ENCODE data around the gene PRPF18.

The PRPF18 gene

DNA sequence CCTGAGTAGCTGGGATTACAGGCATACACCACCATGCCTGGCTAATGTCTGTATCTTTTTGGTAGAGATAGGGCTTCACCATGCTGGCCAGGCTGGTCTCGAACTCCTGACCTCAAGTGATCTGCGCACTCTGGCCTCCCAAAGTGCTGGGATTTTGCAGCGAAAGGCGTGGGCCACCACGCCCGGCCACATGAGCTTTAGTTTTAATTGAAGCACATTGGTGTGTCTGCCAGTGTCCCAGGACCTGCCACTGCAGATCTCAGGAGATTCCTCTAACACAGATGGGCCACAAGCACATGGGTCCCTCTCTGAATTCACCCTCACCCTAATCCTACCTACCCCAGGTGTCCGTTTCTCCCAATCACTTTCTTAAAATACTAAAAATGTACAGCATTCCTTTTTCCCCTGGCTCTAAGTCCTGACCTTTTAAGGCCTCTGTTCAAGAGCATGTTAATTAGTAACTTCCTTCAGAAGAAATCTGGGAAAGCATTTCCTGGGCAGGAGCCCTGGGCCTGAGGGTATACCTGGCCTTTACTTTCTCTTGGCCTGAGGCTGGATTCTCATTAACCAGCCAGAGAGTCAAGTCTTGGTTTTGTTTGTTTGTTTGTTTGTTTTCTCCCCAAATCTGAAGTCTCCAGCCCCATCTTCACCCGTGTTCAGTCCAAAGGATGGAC, 82.6 kb downstream of the PRPF18 start:
- DNase-seq (ENCODE audit: low read depth): no peak

DNA sequence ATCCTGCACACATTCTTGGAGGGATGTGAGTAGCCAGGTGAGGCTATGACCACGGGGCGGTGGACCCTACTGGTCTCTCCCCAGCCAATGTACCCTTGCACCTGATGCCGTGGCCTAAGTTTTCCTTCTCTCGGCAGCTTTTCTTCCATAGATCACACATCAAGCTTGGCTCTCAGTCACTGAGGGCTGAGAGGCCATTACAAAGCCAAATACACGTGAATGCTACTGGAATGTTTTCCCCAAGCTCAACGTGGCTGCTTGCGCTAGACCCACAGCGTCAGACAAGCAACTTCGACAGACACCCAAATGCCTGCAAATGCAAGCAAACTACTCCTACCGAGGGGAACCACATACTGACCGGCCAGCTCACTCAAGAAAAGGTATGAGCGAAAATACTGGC, 83.1 kb downstream of the PRPF18 start:
- no peak for DNase-seq (ENCODE audit: low read depth)

DNA sequence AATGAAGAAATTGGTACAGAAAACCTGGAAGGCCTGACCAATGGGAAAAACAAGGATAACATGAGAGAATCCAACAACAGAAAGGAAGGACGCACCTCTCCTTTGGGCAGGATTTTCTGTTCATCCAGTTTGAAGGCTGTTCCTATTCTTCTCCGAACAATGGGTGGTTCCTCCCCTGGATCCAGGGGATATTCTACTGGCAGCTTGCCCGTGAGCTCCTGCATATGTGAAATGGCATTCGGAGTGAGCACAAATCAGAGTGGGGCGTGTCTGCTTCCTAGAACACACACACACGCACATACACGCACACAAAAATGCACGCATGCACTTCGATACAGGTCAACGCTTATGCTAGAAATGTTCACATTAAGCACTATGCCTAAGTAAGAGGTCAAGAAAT, 83.5 kb downstream of the PRPF18 start:
- no peak for DNase-seq (ENCODE audit: low read depth)

- DNase-seq (ENCODE audit: low read depth): no peak
Observed at GRCh38 chr10:13671904-13672303, 85.1 kb downstream of the PRPF18 start.

DNA sequence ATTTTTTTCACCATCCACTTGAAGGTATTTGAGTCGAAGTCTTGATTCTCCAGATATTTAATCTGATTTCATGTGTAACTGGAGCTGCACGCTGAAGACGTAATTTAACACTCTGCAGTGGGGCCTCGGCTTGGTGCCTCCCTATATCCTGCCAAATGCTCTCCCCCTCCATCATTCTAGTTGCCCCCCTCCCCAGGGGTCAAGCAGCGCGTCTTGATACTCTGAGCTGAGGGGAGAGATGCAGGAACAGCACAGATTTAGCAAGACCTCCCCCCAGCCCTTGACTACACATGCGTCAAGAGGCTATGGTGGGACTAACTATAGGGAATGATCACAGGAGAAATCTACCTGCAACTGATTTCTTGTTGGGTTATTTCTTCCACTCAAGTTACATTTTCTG, 85.8 kb downstream of the PRPF18 start:
- no peak for DNase-seq (ENCODE audit: low read depth)

- DNase-seq (ENCODE audit: low read depth): no peak
Observed at GRCh38 chr10:13673156-13673555, 86.4 kb downstream of the PRPF18 start.

- no peak for DNase-seq (ENCODE audit: low read depth)
Observed at GRCh38 chr10:13674645-13675588, 88.2 kb downstream of the PRPF18 start.

DNA sequence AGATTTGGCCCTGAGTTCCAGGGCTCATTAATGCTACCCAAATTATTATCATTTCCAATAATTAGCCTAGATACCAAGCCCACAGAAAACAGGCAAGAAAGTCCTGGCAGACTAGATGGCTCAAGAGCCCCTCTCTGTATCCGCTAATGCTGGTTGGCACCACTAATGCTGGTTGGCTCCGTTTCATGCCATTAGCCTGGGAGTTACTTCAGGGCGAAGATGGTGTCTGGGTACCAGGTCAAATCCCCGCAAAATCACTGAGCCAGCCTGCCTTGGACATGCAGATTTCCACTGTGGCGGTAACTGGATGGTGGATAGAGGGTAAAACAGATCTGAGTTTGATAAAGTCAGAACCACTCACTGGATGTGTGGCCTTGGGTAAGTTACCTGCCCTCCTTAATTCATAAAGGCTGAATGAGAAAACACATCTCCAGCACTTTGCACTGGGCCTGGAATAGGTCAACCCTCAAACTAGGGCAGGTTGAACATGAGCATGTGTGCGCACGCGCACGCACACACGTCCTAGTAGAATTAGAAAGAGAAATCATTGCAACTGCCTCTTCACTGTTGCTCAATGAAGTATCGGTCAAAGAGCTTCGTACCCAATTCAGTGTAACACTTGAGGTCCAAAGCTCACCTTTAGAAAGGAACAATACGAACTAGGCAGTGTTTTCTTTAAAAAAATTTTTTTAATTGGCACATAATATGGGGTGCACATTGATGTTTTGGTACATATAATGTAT, 91.5 kb downstream of the PRPF18 start:
- no peak for DNase-seq (ENCODE audit: low read depth)

Data from activated gamma-delta T cell treated with anti-CD3 and anti-CD28 coated beads, Interleukin-2, amount 50 U/mL, for 16 hours (primary cell).